Stimulated activated effector memory CD8-positive, alpha-beta T cell treated with anti-CD3 and anti-CD28 coated beads, Interleukin-12 subunit alpha, Interleukin-12 subunit beta, amount 100 ng/mL, for 72 hours (primary cell): Measurements from ENCODE around the gene CACNA2D1.

Source experiments
- ATAC-seq: fragments of 150-1000 bp; cut with Tn5 transposase; 2 replicates; pipeline ENCODE4 v1.10.0; 2021
- DNase-seq, 2 donors: peaks; one replicate each; pipeline ENCODE4 v3.0.0; 2021 to 2022; ENCODE audit warnings: low spot score in 2 of 2
- H3K27ac Mint-ChIP-seq: one replicate; pipeline ENCODE4 v1.8.0; 2022; ENCODE audit warnings: mild to moderate bottlenecking, mixed read lengths
- H3K36me3 Mint-ChIP-seq: one replicate; pipeline ENCODE4 v1.8.0; 2022; ENCODE audit warnings: mild to moderate bottlenecking, mixed read lengths
- H3K4me1 Mint-ChIP-seq: one replicate; pipeline ENCODE4 v1.8.0; 2022; ENCODE audit warnings: mixed read lengths
- H3K4me3 Mint-ChIP-seq: one replicate; pipeline ENCODE4 v1.8.0; 2022; ENCODE audit warnings: mild to moderate bottlenecking, mixed read lengths
- H3K9me3 Mint-ChIP-seq: one replicate; pipeline ENCODE4 v1.8.0; 2022; ENCODE audit warnings: mixed read lengths

CACNA2D1 gene

GRCh38 chr7:82266081-82266480, 177.5 kb downstream of the CACNA2D1 start:
- Mint-ChIP-seq H3K36me3 (no peaks in the 10 kb centered on the region), H3K9me3 (peaks cover 10% of the 10 kb centered on the region), H3K27ac (no peak overlapping the region), H3K4me3 (no peak overlapping the region), H3K4me1 (no peaks in the 10 kb centered on the region)
- ATAC-seq (no peak), DNase-seq (no peak)

- Mint-ChIP-seq H3K9me3 (peaks cover 6% of the 10 kb centered on the region), H3K4me3 (no peak overlapping the region), H3K36me3 (no peaks in the 10 kb centered on the region), H3K4me1 (no peaks in the 10 kb centered on the region), H3K27ac (no peak overlapping the region)
- DNase-seq, result no peak
- no peak for ATAC-seq
Observed at GRCh38 chr7:82264783-82265305, 178.7 kb downstream of the CACNA2D1 start.

DNA sequence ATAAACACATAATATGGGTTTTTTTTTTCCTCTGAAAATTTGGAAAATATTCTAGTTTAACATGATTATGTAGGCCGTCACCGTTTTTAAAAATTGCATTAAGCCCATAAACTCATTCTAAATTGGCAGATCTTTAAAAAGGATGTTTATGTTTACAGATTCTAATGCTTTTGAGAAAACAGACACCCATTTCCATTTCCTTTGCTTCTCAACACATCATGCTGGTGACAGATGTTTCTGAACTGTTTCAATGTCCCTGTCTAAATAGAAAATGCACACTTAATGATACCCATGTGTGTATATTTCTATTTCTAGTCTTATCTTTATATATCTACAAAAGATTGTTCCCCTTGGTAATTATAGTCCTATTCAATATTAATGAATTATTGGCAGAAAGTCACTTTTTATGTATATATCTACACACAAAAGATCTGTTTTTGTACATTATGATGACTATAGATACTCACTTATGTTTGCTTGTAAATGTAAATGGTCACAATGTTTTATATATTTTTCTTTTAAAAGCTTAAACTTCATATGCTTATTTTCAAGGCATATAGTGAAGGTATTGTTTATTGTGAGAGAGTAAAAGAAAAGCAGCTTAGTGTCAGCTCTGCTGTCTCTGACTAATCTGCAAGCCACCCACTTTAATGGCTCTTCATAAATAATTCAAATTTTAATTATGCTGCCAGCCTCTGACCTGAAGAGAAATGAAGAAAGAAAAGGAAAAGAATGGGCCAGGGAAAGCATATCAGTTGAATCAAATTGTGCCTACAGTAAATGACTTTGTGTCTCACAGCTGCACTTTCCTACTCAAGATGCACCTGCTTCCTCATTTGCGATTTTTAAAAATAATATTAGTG, 179.4 kb downstream of the CACNA2D1 start:
- ATAC-seq (no peak), DNase-seq (no peak)
- no peaks in the 10 kb centered on the region for H3K36me3 Mint-ChIP-seq
- H3K4me3 Mint-ChIP-seq, result no peak overlapping the region
- no peaks in the 10 kb centered on the region for H3K4me1 Mint-ChIP-seq
- H3K27ac Mint-ChIP-seq, result no peak overlapping the region
- peaks cover 7% of the 10 kb centered on the region for H3K9me3 Mint-ChIP-seq

GRCh38 chr7:82258181-82258580, 185.4 kb downstream of the CACNA2D1 start:
- Mint-ChIP-seq H3K9me3 (peaks cover 13% of the 10 kb centered on the region), H3K27ac (no peak overlapping the region), H3K36me3 (no peaks in the 10 kb centered on the region), H3K4me1 (no peaks in the 10 kb centered on the region), H3K4me3 (no peak overlapping the region)
- no peak for ATAC-seq
- DNase-seq, result no peak

- Mint-ChIP-seq H3K36me3 (no peaks in the 10 kb centered on the region), H3K9me3 (peaks cover 13% of the 10 kb centered on the region), H3K4me1 (no peaks in the 10 kb centered on the region), H3K27ac (no peak overlapping the region), H3K4me3 (no peak overlapping the region)
- no peak for ATAC-seq
- no peak for DNase-seq
Observed at GRCh38 chr7:82257118-82257695, 186.4 kb downstream of the CACNA2D1 start.

DNA sequence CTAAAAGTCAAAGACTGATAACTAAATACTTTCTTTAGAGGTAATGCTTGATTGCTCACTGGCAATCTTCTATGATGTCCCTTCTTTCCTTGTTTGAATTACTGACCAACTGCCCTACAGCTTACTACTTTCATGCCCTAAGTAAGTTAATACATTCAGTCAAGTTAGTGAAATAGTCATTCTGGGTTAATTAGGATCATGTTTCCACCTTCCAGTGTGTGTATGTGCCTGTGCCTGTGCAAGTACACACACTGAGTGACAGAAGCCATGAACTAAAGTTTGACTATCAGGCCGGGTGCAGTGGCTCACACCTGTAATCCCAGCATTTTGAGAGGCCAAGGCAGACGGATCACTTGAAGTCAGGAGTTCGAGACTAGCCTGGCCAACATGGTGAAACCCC, 187.9 kb downstream of the CACNA2D1 start:
- DNase-seq (no peak), ATAC-seq (no peak)
- H3K9me3 Mint-ChIP-seq, result peaks cover 11% of the 10 kb centered on the region
- H3K4me1 Mint-ChIP-seq, result no peaks in the 10 kb centered on the region
- no peaks in the 10 kb centered on the region for H3K36me3 Mint-ChIP-seq
- no peak overlapping the region for H3K27ac Mint-ChIP-seq
- no peak overlapping the region for H3K4me3 Mint-ChIP-seq

- Mint-ChIP-seq H3K4me1 (no peaks in the 10 kb centered on the region), H3K9me3 (peaks cover 3% of the 10 kb centered on the region), H3K36me3 (no peaks in the 10 kb centered on the region), H3K4me3 (no peak overlapping the region), H3K27ac (no peak overlapping the region)
- DNase-seq, result no peak
- no peak for ATAC-seq
Observed at GRCh38 chr7:82250598-82250997, 193.0 kb downstream of the CACNA2D1 start.

DNA sequence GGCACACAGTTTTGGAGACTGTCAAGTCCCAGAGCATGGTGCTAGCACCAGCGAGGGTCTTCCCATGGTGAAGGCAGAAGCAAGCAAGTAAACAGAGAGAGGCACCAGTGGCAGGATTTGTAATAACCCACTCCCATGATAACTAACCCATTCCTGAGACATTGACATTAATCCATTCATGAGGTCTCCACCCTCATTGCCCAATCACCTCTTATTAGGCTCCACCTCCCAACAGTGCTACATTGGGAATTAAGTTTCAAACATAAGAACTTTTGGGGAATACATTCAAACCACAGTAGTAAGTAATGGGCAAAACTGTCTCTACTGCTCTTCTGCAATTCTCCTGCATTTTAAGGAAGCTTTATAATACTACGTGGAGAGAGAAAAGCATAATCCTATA, 193.6 kb downstream of the CACNA2D1 start:
- ATAC-seq, result no peak
- Mint-ChIP-seq H3K4me1 (no peaks in the 10 kb centered on the region), H3K9me3 (peaks cover under 1% of the 10 kb centered on the region), H3K36me3 (no peaks in the 10 kb centered on the region), H3K27ac (no peak overlapping the region), H3K4me3 (no peak overlapping the region)
- DNase-seq, result no peak

DNA sequence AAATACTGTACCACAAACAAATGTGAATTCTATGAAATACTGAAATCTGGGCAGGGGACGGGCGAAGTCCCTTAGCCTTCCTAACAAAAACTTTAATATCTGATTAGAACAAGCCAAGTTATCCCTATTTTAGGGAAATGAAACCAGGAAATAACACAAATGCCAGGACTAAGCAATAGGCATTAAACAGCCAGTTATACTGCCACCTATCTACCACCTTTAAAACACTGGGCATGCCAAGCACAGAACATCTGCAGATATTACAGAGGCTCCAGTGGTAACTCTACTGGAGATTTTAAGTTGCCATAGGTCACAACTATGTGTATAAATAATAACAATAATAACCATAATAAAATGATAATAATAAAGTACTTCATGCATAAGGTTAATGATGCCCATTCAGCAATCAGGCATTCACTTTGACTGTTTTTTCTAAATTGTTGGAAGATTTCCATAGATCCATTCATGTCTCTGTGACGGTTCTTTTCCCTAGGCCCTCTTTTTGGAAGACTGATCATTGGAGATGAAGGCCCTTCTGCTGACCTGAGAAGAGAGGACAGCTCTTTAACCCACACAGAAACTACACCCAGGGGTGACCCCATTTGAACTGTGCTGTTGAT, 195.7 kb downstream of the CACNA2D1 start:
- Mint-ChIP-seq H3K27ac (no peak overlapping the region), H3K4me1 (no peaks in the 10 kb centered on the region), H3K9me3 (no peaks in the 10 kb centered on the region), H3K36me3 (no peaks in the 10 kb centered on the region), H3K4me3 (no peak overlapping the region)
- no peak for ATAC-seq
- no peak for DNase-seq

DNA sequence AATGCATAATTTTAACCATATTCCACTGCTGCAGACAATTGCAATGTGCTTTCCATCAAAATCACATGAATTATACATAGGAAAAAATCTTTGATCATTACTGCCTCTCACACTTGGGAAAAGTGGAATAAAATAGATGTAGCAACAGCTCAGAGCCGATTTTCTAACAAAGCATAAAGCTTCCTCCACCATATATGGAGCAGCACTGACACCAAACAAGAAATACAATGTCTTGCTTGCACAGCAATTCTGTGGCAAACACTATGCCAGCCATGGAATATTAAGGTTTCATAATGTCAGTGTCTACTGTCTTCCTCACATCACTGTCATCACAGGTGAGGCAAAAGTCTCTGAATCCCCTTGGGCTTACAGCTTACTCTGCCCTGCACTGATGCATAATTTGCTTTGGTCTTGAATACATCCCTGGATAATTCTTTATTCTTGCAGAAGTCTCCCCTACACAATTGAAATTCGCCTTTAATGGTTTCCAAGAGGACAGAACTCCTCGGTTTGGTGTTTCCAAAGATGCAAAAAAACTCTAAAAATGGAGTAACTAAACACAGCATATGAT, 198.5 kb downstream of the CACNA2D1 start:
- DNase-seq (no peak), ATAC-seq (no peak)
- no peaks in the 10 kb centered on the region for H3K4me1 Mint-ChIP-seq
- H3K9me3 Mint-ChIP-seq, result peaks cover 3% of the 10 kb centered on the region
- H3K36me3 Mint-ChIP-seq, result no peaks in the 10 kb centered on the region
- H3K27ac Mint-ChIP-seq, result no peak overlapping the region
- H3K4me3 Mint-ChIP-seq, result no peak overlapping the region

DNA sequence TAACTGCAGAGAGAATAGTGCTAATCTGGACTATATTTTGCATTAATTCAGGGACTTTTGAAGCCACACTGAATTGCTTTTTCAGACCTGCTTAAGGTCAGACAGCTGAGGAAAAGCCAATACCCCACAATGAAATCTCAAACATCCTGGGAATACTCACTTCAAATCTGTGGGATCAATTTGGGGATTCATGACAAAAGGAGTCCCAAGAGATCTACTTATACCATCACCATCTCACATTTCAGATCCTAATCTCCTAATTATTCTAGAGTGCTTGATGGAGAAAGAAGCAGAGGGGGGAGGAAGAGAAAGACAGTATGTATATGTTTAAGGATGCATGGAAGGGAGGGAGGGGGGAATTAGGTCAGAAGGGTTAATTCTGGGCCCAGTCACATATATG, 202.2 kb downstream of the CACNA2D1 start:
- Mint-ChIP-seq H3K9me3 (peaks cover 3% of the 10 kb centered on the region), H3K4me1 (no peaks in the 10 kb centered on the region), H3K4me3 (no peak overlapping the region)

GRCh38 chr7:82235713-82236112, 207.9 kb downstream of the CACNA2D1 start:
- Mint-ChIP-seq H3K36me3 (no peaks in the 10 kb centered on the region), H3K27ac (no peak overlapping the region), H3K9me3 (no peaks in the 10 kb centered on the region), H3K4me1 (no peaks in the 10 kb centered on the region), H3K4me3 (no peak overlapping the region)
- ATAC-seq (no peak), DNase-seq (no peak)

More for the DNA sequence above, 202.2 kb downstream of the CACNA2D1 start:
- ATAC-seq, result no peak
- Mint-ChIP-seq H3K36me3 (no peaks in the 10 kb centered on the region), H3K27ac (no peak overlapping the region)
- DNase-seq, result no peak

GRCh38 chr7:82234457-82235049, 209.0 kb downstream of the CACNA2D1 start:
- H3K4me3 Mint-ChIP-seq, result no peak overlapping the region
- ATAC-seq (no peak), DNase-seq (no peak)
- H3K27ac Mint-ChIP-seq, result no peak overlapping the region
- H3K9me3 Mint-ChIP-seq, result no peaks in the 10 kb centered on the region
- H3K36me3 Mint-ChIP-seq, result no peaks in the 10 kb centered on the region
- H3K4me1 Mint-ChIP-seq, result no peaks in the 10 kb centered on the region

DNA sequence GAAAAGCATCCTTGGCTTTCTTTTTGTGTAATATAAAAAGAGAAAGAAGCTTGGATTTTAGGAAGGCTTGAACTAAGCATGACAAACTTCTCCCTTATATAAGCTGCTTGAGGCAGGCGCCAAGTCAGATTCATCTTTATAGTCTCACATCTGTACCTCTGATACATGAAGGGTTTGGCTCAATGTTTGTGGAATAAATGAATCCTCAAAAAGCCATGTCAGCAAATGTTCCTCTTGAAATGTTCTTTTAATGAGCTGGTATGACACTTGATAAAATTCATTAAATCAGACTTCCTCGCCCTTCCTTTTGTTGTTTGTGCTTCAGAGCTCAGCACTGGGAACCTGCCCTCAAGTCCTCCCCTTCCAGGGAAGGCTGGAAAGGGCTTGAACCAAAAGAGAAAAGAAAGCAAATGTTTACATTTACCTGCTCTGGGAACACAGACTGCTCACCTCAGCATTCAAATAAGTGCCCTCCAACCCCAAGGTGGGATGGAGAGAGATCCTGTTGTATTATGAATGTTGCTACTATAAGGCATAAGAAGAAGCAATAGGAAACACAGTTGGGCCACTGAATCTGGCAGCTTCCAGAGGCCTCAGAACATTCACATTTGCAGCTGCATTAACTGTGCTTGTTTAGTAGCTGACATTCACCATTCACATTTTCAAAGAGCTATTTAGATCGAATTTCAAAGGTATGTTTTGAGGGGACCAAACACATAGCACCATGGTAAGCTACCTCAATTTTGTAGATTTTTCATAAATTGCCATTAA, 212.6 kb downstream of the CACNA2D1 start:
- no peak overlapping the region for H3K4me3 Mint-ChIP-seq
- H3K36me3 Mint-ChIP-seq, result no peaks in the 10 kb centered on the region
- H3K4me1 Mint-ChIP-seq, result no peaks in the 10 kb centered on the region
- ATAC-seq, result no peak
- no peaks in the 10 kb centered on the region for H3K9me3 Mint-ChIP-seq
- H3K27ac Mint-ChIP-seq, result no peak overlapping the region
- no peak for DNase-seq
